ENCODE results near the gene DENND6A. TPM values are rescaled to one million over a fixed set of nuclear protein-coding genes. Genes with fewer than 3 reads are reported as not detected.
A peak's percentile ranks its signal among the peaks of the same experiment; 100 is the strongest.

DENND6A gene
- total RNA-seq, 1 donor: 21.0 TPM

DNA sequence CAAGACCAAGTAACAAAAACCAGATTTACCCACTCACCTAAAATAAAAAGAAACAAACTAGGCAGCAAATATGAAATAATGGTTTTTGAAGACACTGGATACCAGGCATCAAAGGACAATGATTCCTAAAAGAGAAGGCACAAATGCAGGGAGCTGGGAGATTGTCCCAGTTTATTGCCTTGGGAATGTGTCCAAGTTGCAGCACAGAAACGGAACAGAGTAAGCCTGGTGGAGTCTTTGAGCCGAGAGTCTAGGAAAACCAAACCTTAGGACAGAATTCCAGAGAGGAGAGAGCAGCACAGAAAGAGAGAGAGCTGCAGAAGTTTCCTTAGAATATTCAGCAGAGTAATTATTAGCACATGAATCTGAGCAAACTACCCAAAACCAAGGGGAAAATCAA lies 87.9 kb downstream of the DENND6A start:
- no peak for DNase-seq (ENCODE audit: low read depth)
- H3K4me3 ChIP-seq (ENCODE audit: low read depth, low read length): no peak overlapping the region
- TF ChIP-seq, protein P1, sequence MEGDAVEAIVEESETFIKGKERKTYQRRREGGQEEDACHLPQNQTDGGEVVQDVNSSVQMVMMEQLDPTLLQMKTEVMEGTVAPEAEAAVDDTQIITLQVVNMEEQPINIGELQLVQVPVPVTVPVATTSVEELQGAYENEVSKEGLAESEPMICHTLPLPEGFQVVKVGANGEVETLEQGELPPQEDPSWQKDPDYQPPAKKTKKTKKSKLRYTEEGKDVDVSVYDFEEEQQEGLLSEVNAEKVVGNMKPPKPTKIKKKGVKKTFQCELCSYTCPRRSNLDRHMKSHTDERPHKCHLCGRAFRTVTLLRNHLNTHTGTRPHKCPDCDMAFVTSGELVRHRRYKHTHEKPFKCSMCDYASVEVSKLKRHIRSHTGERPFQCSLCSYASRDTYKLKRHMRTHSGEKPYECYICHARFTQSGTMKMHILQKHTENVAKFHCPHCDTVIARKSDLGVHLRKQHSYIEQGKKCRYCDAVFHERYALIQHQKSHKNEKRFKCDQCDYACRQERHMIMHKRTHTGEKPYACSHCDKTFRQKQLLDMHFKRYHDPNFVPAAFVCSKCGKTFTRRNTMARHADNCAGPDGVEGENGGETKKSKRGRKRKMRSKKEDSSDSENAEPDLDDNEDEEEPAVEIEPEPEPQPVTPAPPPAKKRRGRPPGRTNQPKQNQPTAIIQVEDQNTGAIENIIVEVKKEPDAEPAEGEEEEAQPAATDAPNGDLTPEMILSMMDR (IDR thresholded peaks at IDR 0.05; ENCODE audit: insufficient read depth, low read length): no peak

DNA sequence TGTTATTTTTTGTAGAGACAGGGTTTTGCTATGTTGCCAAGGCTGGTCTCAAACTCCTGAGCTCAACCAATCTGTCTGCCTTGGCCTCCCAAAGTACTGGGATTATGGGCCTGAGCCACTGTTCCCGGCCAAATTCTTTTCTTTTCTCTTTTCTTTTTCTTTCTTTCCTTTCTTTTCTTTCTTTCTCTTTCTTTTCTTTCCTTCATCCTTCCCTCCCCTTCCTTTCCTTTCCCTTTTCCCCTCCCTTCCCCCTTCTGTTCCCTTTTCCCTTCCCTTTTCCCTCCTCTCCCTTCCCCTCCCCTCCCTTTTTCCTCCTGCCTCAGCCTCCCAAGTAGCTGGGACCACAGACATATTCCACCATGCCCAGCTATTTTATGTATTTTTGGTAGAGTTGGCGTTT lies 92.7 kb downstream of the DENND6A start:
- no peak for DNase-seq (ENCODE audit: low read depth)

DNA sequence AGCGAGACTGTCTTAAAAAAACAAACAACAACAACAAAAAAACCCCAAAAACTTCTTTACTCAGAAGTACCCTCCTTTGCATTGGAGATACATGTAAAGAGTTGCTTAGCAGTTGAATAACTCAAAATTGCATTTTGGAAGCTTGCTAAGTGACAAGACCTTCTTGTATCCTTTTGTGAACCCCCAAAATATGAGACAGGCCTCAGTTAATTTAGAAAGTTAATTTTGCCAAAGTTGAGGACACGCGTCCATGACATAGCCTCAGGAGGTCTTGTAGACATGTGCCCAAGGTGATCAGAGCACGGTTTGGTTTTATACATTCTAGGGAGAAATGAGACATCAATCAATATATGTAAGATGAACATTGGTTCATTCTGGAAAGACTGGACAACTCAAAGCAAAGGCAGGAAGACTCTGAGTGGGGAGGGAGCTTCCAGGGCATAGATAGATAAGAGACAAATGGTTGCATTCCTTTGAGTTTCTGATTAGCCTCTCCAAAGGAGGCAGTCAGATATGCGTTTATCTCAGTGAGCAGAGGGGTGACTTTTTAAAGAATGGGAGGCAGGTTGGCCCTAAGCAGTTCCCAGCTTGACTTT lies 94.0 kb downstream of the DENND6A start:
- no peak for DNase-seq (ENCODE audit: low read depth)
- TF ChIP-seq, protein P1 (IDR thresholded peaks at IDR 0.05; ENCODE audit: insufficient read depth, low read length): no peak

More for the DNA sequence above, 92.7 kb downstream of the DENND6A start:
- TF ChIP-seq, protein P1 (IDR thresholded peaks at IDR 0.05; ENCODE audit: insufficient read depth, low read length): no peak
- H3K4me3 ChIP-seq (ENCODE audit: low read depth, low read length): no peak overlapping the region

DNA sequence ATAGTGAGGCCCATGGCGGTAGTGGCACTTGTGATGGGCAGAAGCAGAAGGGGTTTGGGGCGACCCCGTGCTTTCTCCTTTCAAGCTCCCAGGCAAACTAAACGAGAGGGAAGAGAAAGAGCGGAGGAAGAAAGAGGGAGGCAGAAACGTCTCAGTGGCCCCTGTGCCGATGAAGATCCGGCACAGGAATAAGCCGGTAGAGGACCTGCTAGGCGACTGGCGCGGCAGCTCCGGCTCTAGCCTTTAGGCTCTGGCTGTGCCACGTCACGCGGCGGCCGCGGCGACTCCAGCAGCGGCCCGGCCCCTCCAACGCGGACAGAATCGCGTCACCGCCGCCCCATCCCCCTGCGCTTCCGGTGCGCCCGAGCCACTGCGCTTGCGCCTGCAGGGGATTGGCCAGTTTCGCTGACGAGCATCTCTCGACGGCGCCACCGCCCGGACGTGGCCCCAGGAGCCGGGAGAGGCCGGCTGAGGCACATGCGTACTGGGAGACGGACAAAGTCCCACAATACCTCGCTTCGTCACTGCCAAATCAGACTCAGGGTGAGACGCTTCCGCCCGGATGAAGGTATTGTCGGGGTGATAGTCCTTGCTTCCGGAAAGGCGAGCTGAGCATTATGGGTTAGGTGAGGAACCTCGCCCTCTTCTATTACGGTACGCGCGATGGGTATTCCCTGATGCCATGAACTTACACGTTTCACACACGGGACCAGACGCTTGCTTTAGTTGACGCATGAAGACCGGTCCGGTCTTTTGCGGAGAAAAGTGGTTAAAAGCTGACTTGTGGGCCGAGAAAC lies 95.6 kb downstream of the DENND6A start, which contains the start of gene ARF4:
ARF4 (minus strand) TSS at position 218 of the 797 bp plus-strand sequence; CDS start at position 14, 204 bp downstream.
- DNase-seq (ENCODE audit: low read depth): peak; percentile 99
- H3K4me3 ChIP-seq (ENCODE audit: low read depth, low read length): peak within 1 kb of the TSS; percentile 100
- TF ChIP-seq, protein P1 (IDR thresholded peaks at IDR 0.05; ENCODE audit: insufficient read depth, low read length): peak; percentile 16

More for the DNA sequence above, 94.0 kb downstream of the DENND6A start:
- peak overlapping the region; percentile 70 for H3K4me3 ChIP-seq (ENCODE audit: low read depth, low read length)

DNA sequence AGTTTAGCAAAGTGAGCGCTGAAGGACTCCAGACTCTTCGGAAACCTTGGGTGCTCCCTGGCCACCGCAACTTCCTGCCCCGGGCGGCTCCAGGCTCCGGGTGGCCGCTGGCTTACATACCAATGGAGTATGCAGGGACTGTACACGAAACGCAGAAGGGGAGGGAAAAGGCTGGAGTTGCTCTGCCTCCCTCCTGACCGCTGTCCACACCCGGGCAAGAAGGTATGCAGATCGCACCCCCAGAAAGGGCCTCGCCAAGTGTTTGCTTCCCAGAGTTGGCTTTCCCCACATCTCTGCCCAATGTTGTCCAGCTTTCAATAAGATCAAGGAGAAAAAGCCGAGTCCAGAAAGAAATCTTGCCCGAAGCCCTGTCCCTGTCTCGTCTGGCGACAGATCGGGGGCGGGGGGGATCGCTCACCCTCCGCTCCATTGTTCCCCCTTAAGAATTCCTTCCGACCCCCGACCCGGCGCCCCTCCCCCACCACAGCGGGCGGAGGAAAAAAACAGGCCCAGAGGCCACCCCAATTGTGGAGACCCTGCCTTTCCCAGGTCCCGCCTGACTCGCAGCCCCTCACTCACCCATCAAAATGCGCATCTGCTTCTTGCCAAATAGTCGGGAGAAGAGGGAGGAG lies 96.3 kb downstream of the DENND6A start:
- TF ChIP-seq, protein P1 (IDR thresholded peaks at IDR 0.05; ENCODE audit: insufficient read depth, low read length): no peak
- peak overlapping the region; percentile 100 for H3K4me3 ChIP-seq (ENCODE audit: low read depth, low read length)
- peak; percentile 91 for DNase-seq (ENCODE audit: low read depth)

DNA sequence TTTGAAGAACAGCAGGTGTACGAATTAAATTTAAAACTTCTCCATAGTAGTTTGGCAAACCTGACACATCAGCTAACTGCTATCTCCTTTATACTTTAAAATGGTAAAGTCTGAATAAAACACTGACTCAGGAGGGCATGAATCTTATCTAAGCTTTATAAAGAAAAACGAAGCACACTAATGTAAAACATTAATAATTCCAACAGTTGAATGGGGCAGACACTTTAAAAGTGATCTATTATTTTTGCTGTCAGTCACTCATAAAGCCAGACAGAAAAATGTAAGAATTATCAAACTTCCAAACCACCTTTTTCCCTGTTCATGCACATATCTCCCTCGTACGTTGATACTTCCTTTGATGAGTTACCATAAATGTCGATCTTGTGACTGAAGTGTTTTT lies 98.3 kb downstream of the DENND6A start:
- no peak for DNase-seq (ENCODE audit: low read depth)
- TF ChIP-seq, protein P1 (IDR thresholded peaks at IDR 0.05; ENCODE audit: insufficient read depth, low read length): no peak
- peak overlapping the region; percentile 100 for H3K4me3 ChIP-seq (ENCODE audit: low read depth, low read length)
